Putamen (tissue), 1 donor: ENCODE results near the gene CLK2.
"Not testable (repeated sequence)": the region's sequence is repeated elsewhere in the genome, so short reads cannot be mapped to it uniquely, and the experiment has no call there.

Experiments
- DNase-seq: peaks from one replicate; pipeline ENCODE4 v3.0.0-alpha.2; 2016; ENCODE audit warnings: low spot score

The CLK2 gene

DNA sequence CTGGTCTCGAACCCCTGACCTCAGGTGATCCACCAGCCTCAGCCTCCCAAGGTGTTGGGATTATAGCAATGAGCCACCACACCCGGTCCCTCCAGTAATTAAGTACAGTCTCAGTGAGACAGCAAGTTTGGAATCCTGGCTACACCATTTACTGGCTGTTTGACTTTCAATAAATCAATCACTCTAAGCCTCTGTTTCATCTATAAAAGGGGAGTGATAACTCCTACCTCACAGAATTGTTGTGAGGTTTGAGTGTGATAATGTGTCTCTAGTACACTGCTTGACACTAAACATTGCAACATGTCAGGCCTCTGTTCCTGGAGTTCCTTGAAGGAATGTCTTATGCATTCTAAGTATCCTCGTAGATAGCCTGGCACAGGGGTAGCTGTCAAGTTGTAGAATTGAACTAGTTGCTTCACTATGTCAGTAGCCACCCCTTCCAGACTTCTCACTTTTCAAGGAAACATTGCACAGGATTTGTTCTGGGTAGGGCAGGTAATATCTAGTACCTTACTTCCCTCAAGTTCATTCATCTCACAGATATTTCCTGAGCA lies 30.4 kb downstream of the CLK2 start:
- no peak for DNase-seq

DNA sequence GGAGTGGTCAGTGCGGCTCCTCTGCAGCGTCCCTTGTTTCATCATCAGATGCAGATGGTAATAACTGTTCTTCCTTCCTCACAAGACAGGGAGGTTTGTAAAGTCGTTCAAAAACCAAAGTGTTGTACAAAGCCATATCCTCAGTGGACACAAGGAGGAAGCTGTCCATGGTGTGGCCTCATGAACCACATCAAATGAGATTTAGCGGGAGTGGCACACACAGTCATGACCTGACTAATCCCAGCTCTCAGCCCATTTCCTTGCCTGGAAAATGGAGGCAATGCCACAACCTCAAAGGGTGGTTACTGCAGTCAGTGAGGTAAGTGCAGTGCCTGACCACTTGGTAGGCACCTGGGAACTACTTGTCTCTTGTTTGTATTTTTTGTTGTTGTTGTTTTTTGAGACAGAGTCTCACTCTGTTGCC lies 31.5 kb downstream of the CLK2 start:
- no peak for DNase-seq

DNA sequence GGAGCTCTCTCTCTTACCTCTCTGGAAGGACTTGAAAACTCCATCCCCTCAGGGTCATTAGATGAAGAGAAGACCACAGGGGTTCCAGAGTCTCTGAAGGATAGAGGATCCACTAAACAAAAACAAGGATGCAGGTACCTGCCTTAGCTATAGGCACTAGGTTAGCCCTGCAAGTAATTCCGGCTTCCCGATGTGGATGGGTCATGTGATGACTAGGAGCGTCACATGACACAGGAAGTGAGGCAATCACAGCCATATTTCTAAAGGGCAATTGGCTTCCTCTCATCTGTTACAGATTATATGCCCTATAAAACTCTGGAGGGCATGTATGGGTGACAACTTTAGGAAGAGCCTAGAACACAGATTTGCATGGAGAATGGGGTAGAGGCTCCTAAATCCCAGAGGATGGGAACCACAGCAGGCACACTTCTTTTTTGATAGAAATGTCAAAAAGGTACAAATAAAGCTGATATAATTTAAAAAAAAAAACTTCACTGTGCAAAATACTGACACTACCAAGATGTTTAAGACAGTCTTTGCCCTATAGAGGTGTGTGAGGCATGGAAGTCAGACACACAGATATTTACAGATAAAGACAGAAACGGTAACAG lies 32.1 kb downstream of the CLK2 start:
- peak; percentile 88 for DNase-seq

DNA sequence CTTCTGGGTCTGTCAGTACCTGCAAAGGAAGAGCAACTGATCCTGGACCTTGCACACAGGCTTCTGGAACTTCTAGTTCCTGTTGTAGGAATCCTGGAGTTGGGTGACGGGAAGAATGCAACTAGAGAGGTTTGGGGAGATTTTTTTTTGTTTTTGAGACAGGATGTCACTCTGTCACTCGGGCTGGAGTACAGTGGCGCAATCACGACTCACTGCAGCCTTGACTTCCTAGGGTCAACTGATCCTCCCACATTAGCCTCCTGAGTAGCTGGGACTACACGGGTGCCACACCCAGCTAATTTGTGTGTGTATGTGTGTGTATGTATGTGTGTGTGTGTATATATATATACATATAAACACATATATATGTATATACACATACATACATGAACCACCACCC lies 36.9 kb downstream of the CLK2 start:
- DNase-seq = no peak

DNA sequence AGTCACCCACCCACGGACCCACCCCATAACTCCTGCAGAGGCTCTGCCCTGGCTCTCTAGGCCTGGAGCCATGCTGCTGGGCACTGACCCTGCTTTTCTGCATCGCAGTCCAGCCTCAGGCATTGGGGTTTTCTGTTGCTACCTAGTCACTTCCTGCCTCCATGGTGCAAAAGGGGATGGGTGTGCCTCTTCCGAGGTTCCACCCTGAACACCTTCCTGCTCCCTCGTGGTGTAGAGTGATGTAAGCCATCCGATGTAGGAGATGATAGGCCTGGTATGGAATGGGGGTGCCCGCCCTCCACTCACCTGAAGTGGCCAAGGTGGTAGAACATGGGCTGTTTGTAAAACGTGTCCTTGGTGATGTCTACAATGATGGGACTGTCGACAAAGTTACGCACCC lies 37.9 kb downstream of the CLK2 start:
- DNase-seq = not testable (repeated sequence)

DNA sequence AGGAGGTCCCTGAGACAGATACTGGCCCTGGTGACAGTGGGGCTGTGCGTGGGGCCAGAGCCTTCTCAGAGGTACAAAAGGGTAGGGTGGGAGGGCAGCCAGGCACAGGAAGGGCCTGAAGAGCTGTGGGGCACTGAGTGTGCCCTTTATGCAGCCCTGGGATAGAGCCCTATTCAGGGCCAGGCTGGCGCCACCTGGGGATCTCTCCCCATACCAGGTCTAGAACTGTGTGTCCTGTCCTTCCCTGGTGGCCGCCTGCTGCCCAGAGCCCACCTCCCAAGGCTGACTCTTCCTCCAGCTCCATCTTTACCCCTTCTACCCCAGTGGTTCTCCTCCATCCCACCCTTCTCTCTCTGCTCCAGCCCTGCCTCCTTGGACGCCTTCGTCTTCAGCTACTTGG lies 39.8 kb downstream of the CLK2 start:
- not testable (repeated sequence) for DNase-seq

DNA sequence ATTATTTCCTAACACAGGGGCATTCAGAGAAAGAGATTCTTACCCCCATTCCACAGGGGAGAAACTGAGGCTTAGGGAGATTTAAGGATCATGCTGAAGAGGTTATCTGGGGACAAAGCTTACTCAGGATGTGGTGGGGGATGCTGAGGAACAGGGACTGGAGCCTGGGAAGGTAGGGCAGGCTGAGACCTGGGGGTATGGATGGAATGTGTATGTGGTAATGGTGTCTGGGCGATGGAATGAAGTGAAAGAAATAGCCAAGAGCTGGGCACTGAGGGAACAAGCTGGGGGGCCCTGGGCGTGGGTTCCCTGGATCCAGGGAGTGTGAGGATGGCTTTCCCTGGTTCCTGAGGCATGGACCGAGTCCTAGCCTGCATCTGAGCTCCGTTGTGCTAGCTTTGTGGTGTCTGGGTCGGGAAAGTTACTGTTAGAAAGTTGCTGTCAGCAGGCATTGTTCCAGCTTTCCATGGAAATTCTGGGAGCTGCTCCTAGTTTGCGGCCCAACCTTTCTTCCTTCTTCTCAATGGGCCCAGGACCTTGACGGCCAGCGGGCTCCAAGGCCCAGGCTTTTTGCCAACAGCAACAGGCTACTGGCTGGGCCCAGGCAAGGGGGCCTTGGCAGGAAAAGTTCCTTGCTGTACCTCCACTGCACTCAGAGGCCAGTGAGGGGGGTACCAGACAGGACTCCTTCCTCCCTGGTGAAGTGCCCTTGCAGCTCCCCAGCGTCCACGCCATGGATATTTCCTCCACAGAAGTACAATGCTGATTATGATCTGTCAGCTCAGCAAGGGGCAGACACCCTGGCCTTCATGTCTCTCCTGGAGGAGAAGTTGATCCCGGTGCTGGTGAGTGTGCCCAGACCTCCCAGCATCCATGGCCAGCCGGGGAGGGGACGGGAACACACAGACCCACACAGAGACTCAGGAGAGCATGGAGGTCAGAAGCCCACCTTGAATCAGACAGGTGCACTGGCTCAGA lies 41.0 kb downstream of the CLK2 start:
- not testable (repeated sequence) for DNase-seq

DNA sequence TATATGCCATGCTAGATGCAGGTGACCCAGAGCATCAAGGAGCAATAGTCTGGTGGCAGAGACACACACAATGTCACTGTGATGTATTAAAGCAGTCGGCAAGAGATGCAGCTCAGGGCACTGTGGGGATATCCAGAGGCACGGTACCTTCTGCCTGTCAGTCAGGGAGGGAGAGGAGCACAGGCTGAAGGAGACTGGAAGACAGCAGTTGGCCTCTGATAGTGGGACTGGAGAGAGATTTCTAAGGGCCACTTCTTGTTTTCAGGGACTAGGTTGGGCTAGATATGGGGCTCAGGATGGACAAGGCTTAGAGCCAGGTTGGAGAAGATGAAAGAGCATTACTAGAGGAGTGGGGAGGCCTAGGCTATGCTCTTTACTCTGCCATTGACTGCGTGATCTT lies 42.0 kb downstream of the CLK2 start:
- DNase-seq = not testable (repeated sequence)

DNA sequence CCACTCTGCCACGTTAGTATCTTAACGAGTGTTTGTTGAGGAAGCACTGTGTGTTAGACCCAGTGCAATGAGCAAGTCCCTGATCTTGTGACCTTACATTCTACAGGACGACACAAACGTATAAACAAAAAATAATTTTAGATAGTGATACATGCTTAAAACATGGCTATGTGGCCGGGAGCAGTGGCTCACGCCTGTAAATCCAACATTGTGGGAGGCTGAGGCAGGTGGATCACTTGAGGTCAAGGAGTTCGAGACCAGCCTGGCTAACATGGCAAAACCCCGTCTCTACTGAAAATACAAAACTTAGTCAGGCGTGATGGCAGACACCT lies 45.2 kb downstream of the CLK2 start:
- no peak for DNase-seq

DNA sequence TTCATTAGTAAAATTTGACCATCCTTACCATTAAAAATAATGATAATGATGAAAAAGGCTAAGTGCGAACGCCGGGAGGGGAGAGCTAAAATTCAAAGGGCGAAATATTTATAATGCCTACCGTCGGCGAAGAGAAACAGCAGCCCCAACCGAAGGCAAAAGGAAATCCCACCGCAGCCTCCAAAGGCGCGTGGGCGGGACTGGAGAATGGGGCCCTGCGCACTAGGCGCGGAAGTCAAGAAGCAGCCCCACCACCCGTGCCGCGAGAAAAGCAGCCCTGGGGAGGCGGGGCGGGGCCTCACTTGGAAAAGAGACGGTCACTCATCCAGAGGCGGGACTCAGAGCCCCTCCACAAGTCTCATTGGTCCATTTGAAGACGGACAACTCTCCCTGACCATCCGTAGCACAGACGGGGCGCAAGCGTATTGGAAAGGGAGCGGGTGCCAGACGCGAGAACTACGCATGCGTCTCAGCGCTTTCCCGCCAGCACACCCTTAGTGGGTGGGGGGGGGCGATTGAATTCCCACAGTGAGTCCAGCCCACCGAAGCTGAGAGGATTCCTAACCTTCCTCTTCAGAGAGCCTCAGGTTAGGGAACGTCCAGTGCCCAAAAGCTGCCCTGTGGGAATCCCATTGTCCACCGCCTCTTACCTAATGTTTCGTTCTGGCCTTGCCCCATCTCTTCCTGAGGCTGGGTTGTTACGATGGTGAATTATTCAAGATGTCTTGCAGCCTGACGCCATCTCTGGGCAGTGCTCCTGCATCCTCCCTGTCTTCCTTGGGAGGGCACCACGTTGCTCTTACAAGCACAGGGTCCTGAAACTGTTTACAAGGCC lies 45.8 kb downstream of the CLK2 start:
- peak; percentile 99 for DNase-seq

DNA sequence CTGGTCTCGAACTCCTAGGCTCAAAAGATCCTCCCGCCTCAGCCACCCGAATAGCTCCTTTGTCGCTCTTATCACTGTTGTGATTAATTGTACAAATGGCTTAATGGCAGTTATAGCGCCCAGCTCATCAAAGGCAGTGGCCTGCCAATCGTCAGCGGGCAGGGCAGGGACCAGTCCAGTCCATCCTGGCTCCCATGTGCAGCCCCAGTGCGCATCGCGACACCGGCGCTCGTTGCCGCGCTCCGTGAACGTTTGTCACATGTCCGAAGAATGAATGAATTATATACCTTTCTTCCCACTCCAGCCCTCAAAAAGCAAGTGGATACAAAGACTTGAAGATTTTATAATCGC lies 46.4 kb downstream of the CLK2 start:
- DNase-seq = no peak

DNA sequence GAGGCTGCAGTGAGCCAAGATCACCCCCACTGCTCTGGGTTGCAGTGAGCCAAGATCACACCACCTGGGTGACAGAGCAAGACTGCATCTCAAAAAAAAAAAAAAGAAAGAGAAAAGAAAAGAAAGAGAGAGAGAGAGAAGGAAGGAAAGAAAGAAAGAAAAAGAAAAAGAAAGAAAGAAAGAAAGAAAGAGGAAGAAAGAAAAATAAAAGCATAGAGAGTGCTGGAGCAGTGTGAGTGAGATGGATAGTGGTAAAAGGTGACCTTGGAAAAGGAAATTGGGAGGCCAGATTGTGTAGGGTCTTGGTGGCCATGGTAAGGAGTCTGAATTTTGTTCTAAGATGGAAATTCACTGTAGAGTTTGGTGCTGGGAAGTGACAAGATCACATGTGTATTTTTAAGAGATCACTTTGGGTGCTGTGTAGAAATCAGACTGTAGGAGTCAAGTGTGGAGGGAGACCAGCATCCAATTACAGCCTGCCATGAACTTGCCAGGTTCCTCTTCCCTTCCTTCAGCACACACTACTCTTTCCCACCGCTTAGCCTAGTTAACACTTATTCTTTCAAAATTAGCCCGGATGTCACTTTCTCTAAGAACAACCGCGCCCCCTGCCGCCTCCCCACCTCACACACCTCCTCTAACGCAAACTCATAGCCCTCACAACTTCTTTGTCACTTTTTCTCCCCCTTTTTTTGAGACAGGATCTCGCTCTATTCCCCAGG lies 47.0 kb downstream of the CLK2 start:
- peak; percentile 69 for DNase-seq

DNA sequence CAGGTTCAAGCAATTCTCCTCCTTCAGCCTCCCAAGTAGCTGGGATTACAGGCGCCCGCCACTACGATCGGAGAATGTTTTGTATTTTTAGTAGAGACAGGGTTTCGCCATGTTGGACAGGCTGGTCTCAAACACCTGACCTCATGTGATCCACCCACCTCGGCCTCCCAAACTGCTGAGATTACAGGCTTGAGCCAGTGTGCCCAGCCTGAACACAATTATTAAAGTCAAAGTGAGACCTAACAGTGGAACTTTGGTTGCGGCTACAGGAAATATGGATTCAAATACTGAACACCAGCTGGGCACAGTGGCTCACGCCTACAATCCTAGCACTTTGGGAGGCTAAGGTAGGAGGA lies 47.9 kb downstream of the CLK2 start:
- not testable (repeated sequence) for DNase-seq

DNA sequence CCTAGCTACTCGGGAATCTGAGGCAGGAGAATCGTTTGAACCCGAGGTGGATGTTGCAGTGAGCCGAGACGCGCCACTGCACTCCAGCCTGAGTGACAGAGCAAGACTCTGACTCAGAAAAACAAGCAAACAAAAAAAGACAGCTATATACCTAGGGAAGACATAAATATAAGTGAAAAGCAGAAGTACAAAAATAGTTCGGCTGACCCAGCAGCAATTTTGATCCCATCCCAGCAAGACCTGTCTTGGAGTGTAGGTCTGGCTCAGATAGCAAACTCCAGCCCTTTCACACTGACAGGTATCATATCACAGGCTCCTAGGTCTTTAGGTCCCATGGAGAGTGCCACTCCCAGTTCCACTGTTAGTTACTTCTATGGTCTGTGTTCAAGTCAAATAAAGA lies 50.3 kb downstream of the CLK2 start:
- DNase-seq = no peak

DNA sequence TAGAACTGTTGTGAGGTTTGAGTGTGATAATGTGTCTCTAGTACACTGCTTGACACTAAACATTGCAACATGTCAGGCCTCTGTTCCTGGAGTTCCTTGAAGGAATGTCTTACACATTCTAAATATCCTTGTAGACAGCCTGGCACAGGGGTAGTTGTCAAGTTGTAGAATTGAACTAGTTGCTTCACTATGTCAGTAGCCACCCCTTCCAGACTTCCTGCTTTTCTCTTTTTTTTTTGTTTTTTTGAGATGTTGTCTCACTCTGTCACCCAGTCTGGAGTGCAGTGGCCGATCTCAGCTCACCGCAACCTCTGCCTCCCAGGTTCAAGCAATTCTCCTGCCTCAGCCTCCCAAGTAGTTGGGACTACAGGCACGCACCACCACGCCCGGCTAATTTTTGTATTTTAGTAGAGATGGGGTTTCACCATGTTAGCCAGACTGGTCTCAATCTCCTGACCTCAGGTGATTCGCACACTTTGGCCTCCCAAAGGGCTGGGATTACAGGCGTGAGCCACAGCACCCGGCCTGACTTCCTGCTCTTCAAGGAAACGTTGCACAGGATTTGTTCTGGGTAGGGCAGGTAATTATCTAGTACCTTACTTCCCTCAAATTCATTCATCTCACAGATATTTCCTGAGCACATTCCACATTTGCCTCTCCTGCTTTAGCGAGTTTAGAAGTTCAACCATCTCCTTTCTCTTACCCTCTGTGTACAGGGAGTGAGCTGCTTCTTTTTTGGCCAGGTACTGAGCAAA lies 52.9 kb downstream of the CLK2 start:
- DNase-seq = not testable (repeated sequence)

DNA sequence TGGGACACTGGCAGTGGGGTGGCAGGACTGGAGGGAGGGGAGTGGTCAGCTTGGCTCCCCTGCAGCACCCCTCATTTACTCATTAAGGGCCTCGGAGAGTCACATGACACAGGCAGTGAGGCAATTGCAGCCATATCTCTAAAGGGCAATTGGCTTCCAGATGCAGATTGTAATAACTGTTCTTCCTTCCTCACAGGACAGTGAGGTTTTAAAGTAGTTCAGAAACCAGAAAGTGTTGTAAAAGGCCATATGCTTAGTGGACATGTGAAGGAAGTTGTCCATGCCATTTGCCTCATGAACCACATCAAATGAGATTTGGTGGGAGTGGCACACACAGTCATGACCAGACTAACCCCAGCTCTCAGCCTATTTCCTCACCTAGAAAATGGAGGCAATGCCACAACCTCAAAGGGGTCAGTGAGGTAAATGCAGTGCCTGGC lies 53.7 kb downstream of the CLK2 start:
- DNase-seq = peak; percentile 71

DNA sequence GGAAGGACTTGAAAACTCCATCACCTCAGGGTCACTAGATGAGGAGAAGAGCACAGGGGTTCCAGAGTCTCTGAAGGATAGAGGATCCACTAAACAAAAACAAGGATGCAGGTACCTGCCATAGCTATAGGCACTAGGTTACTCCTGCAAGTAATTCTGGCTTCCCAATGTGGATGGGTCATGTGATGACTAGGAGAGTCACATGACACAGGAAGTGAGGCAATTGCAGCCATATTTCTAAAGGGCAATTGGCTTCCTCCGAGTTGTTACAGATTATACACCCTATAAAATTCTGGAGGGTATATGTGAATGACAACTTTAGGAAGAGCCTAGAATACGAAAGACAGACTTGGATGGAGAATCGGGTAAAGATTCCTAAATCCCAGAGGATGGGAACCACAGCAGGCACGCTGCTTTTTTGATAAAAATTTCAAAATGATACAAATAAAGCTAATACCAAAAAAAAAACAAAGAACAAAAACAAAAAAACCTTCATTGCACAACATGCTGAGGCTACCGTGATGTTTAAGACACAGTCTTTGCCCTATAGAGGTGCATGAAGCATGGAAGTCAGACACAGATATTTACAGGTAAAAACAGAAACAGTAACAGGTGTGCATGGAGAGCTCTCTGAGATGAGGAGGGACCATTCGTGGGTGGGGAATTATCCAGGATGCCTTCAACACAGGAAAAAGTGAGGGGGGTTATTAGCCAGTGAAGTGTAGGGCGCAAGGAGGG lies 54.3 kb downstream of the CLK2 start:
- peak; percentile 88 for DNase-seq

DNA sequence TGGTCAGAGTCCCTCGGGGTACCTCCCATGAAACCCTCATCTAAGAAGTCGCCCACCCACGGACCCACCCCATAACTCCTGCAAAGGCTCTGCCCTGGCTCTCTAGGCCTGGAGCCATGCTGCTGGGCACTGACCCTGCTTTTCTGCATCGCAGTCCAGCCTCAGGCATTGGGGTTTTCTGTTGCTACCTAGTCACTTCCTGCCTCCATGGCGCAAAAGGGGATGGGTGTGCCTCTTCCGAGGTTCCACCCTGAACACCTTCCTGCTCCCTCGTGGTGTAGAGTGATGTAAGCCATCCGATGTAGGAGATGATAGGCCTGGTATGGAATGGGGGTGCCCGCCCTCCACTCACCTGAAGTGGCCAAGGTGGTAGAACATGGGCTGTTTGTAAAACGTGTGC lies 58.6 kb downstream of the CLK2 start:
- DNase-seq = not testable (repeated sequence)
